CD4-positive, alpha-beta T cell treated with Interleukin-2 at 100 ng/mL for 4 hours (primary cell): Measurements from ENCODE around the gene MYLK.
"Not testable (repeated sequence)": the region's sequence is repeated elsewhere in the genome, so short reads cannot be mapped to it uniquely, and the experiment has no call there.

Experiments
- DNase-seq: peaks from one replicate; pipeline ENCODE4 v3.0.0-alpha.2; 2020; ENCODE audit warnings: low spot score

MYLK gene

DNA sequence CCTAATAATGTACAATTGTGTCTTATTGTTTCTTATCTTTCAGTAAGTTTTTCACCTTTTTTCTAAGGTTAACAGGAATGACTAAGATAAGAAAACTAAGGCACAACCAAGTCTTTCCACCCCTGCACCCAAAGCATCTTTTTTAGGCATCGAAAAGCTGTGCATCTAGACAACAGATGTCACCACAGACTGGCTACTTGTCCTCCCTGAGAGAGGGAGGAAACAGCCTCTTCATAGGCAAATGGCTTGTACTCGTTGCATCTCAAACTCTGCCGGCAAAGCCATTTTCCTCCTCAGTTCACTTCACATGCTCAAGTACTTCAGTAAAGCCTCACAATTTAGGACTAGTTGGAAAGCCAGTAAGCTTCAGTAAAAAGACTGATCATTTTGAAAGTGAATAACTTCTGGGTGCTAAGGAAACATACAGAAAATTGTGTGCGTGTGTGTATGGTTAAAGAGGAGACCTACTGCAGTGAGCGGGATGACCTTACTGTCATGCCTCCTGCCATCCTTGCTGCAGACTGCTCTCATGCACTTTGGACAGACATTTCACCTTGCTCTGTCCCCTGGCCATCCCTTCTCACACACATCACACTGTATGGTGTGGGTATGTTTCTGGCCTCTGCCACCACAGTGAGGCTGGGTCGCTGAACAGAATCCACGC is 262.8 kb downstream of the MYLK start:
- DNase-seq, result no peak

DNA sequence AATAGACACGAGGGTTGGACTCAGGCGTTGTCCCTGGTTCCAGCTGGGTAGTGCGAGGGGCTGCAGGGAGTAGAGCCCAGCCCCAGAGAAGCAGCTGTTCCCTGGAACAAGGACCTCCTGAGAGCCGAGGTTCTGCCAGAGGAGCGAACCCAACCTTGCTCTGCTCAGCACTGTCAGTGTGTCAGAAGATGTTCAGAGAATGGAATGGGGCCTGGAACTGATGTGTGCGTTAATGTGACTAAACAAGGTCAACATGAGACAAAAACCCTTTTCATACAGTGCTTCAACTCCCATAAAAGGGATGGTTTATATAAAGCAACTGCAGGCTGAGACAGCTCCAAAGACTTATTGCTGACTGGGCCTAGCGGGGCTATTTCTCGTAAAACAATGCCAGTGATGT is 263.8 kb downstream of the MYLK start:
- DNase-seq, result no peak

- peak; percentile 15 for DNase-seq
Measured at GRCh38 chr3:123618768-123619484, 265.2 kb downstream of the MYLK start.

- DNase-seq, result no peak
Measured at GRCh38 chr3:123618076-123618708, 265.9 kb downstream of the MYLK start.

- no peak for DNase-seq
Measured at GRCh38 chr3:123616593-123616992, 267.5 kb downstream of the MYLK start.

- DNase-seq, result no peak
Measured at GRCh38 chr3:123613543-123613942, 270.6 kb downstream of the MYLK start.

- not testable (repeated sequence) for DNase-seq
Measured at GRCh38 chr3:123611674-123612073, 272.5 kb downstream of the MYLK start.

DNA sequence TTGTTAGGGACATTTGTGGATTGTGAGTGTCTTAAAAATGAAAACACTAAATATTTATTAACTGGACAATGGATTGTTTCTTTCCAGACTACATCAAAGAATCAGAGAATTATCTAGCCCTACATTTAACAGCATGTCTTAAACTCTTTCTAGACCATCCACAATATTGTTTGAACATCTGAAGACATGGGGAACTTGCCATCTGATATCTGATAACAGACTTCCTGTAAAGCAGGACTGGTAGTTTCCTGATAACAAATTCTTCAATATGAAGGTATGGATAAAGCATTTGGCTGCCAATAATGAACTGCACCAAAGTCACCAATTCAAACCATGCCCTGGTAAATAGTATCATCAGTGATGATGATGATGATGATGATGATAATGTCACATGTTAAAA is 273.1 kb downstream of the MYLK start:
- DNase-seq, result no peak

DNA sequence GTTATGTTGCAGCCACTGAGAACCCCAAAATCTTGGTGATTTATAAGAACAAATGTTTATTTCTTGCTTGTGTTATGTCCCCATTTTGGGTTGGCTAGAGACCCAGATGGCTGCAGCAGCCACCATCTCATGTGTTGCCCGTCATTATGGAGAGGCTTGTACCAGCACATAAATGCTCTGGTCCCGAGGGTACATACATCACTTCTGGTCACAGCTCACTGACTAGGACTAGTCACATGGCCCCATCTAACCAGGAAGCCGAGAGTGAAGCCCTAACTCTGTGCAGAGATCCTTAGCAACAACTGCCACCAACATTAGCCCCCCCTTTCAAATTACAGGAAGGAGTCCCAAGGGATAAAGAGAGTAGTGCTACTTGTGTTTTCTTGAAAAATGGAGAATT is 273.8 kb downstream of the MYLK start:
- no peak for DNase-seq

- no peak for DNase-seq
Measured at GRCh38 chr3:123609063-123609462, 275.1 kb downstream of the MYLK start.

GRCh38 chr3:123608263-123608937 is 275.7 kb downstream of the MYLK start:
- DNase-seq, result no peak

GRCh38 chr3:123606527-123606926 is 277.6 kb downstream of the MYLK start:
- DNase-seq, result no peak

DNA sequence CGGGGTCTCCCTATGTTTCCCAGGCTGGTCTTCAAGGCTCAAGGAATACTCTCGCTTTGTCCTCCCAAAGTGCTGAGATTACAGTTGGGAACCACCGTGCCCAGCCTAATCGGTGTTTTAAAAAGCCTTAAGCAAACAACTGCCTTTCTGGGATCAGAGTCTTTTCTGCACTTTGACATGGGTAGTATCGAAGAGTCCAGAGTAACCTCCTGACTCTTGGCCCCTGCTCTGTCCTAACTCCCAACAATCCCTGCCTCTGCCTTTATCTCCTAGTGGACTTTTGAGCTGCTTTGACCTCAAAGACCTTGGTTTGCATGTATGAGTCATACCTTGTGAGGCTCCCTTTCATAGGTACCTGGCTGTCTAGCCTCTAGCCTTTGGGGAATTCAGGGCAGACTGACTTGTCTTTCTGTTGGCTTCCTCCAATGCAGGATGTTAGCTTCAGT is 278.3 kb downstream of the MYLK start:
- no peak for DNase-seq

DNA sequence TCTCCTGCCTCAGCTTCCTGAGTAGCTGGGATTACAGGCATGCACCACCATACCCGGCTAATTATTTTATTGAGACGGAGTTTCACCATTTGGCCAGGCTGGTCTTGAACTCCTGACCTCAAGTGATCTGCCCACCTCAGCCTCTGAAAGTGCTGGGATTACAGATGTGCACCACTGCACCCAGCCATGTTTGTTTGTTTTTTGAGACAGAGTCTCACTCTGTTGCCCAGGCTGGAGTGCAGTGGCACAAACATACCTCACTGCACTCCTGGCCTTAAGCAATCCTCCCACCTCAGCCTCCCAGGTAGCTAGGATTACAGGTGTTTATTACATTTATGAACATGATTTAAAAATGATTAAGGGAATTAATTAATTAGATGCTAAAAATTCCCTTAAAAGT is 281.0 kb downstream of the MYLK start:
- DNase-seq, result not testable (repeated sequence)

GRCh38 chr3:123602325-123602724 is 281.8 kb downstream of the MYLK start:
- DNase-seq, result no peak

- DNase-seq, result not testable (repeated sequence)
Measured at GRCh38 chr3:123600863-123601262, 283.3 kb downstream of the MYLK start.

DNA sequence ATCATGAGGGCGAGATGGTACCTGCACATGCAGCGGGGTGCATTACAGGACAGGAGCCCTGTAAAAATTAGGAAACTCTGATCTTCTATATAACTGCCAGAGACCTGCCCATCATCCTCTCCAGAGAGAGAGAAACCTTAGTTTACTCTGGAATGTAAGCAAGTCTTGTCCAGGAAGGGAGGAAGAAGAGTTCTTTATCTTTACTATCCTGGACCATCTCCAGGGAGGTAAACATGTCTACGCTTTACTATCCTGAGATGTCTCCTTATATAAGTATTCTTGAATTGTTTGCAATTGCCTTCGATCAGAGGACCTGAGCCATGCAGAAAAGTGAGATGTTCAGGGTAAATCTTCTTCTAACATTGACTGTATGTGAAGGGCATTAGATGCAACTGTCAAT is 286.6 kb downstream of the MYLK start:
- no peak for DNase-seq

DNA sequence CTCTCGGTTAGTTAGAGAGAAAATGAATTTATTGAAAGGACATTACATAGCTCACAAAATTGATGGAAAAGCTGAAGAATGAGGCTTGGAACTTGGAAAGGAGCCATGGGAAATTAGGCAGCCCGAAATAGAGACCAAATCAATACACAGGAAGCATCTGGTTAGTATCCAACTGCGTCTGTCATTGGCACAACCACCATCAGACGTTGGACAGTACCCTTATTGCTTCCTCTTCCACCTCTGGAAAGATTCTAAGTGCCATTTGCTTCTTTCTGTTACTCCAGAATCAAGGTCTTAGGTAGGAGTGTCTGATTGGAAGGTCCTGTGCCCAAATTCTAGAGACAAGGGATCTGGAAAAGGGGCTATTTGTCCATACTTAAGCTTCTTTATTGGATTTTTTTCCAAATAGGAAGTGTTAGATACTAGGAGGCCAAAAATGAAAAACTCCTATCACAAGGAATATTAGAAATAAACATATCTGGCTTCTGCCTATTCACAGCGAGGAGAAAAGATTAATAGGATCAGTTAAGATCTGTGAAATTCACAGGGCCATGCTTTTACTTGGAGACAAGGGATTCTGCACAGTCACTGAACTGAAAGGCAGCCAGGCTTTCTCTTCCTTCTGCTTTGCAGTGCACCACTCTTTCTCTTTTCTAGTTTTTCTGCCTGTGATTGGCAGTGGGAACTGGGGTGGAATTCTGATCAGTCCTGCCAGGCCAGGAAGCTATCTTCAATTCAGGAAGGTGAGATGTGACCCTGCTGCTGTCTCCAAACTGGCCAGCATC is 288.5 kb downstream of the MYLK start:
- DNase-seq, result no peak

DNA sequence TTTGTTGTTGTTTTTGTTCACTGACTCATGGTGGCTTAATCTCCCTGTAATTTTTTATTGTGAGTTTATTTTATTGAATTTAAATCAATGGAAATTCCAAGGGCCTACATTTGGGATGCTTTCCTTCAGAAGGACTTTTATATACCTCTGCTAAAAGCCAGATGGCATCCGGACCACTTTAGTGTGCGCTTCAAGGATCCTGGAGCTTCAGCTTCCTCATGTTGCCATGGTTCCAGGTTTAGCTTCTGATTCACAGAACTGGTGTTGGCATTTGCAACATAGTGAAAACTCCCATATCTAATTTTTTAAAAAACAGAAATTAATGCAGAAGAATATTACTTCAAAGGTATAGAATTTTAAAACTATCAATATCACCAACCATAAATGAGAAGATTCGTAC is 290.8 kb downstream of the MYLK start:
- no peak for DNase-seq

- DNase-seq, result no peak
Measured at GRCh38 chr3:123590685-123591450, 293.3 kb downstream of the MYLK start.

DNA sequence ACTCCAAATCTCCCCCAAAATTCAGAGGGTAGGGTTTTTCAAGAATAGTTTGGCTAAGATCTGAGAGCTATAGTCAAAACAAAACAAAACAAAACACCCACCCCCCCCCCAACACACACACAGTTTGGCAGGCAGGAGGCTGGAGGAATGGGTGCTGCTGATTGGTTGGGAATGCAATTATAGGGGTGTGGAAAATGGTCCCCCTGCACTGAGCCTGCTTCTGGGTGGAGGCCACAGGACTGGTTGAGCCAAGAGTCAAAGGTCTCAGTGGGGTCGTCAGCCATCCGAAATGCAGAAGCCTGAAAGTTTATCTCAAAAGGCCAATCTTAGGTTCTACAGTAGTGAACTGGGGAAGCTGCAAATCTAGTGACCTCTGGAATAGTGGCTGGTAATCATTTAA is 296.7 kb downstream of the MYLK start:
- DNase-seq, result no peak
